GM12878 (cell line): ENCODE measurements around the gene TAF4. TPM values are rescaled to one million over a fixed set of nuclear protein-coding genes. Genes with fewer than 3 reads are reported as not detected.

Experiments used
- ATAC-seq: fragments of 200-7000 bp; cut with Tn5 transposase; 3 replicates; pipeline ENCODE4 v1.9.1; 2020; ENCODE audit warnings: mild to moderate bottlenecking, moderate library complexity
- BruUV-seq: library from RNA; stranded (reverse); fragments of 400-500 nt; replicated peaks from 2 replicates; lab custom pipeline; 2021; lab: Mats Ljungman, UMichigan
- CTCF ChIA-PET: fragments of 300-600 bp; sonication (Branson Sonifier 250); formaldehyde crosslinking; extraction: SDS; loops from one replicate; lab custom pipeline; 2021; ENCODE audit warnings: inconsistent platforms; lab: Yijun Ruan, JAX
- POLR2A ChIA-PET: fragments of 350-600 bp; formaldehyde crosslinking; extraction: SDS; loops from one replicate; lab custom pipeline; 2021; ENCODE audit warnings: inconsistent platforms; lab: Charles Lee
- RAD21 ChIA-PET: fragments of 300-600 bp; sonication (Branson Sonifier 250); formaldehyde crosslinking; loops from one replicate; lab custom pipeline; 2023; ENCODE audit warnings: antibody characterized with exemption; ENCODE audit not compliant: unreplicated experiment; lab: Charles Lee
- SMC1A ChIA-PET: fragments of 300-600 bp; sonication (Branson Sonifier 250); formaldehyde crosslinking; loops from one replicate; lab custom pipeline; 2023; ENCODE audit not compliant: unreplicated experiment, uncharacterized antibody; lab: Charles Lee
- DNase-seq: peaks from one replicate; pipeline ENCODE4 v3.0.0-alpha.2; 2011; ENCODE audit warnings: low read depth, low spot score
- FAIRE-seq: peaks from 3 replicates; lab custom pipeline; 2011; peaks lifted over from hg19 to GRCh38; lab: Jason Lieb, UNC
- H2AFZ ChIP-seq: 2 replicates; pipeline ENCODE4 v1.6.0; 2011; ENCODE audit warnings: low read depth, low read length, control low read depth; ENCODE audit not compliant: control insufficient read depth
- H3K27ac ChIP-seq: 2 replicates; pipeline ENCODE4 v1.5.1; 2011; ENCODE audit warnings: control low read depth; ENCODE audit not compliant: control insufficient read depth, insufficient read depth
- H3K27me3 ChIP-seq, 2 experiments: replicated peaks in 1 of 2; 2 replicates each; pipeline versions ENCODE4 v1.6.0 to v1.6.1; 2011; ENCODE audit warnings: low read length in 1 of 2; ENCODE audit not compliant: control insufficient read depth in 2 of 2, insufficient read depth in 2 of 2
- H3K36me3 ChIP-seq, 2 experiments: 2 replicates each; pipeline ENCODE4 v1.5.1; 2011; ENCODE audit warnings: low read length in 1 of 2; ENCODE audit not compliant: control insufficient read depth in 2 of 2, insufficient read depth in 2 of 2
- H3K4me1 ChIP-seq: 2 replicates; pipeline ENCODE4 v1.6.1; 2011; ENCODE audit warnings: mild to moderate bottlenecking, low read length, moderate library complexity, mixed read lengths; ENCODE audit not compliant: control insufficient read depth, insufficient read depth
- H3K4me2 ChIP-seq: 2 replicates; pipeline ENCODE4 v1.6.0; 2011; ENCODE audit warnings: control low read depth; ENCODE audit not compliant: control insufficient read depth, insufficient read depth
- H3K4me3 ChIP-seq: fragments of 200-600 bp; sonication (generic); 2 replicates; pipeline ENCODE4 v1.5.1; 2016
- H3K79me2 ChIP-seq: 2 replicates; pipeline ENCODE4 v1.6.0; 2011; ENCODE audit warnings: low read length; ENCODE audit not compliant: control insufficient read depth, insufficient read depth
- H3K9ac ChIP-seq: 2 replicates; pipeline ENCODE4 v1.8.0; 2011; ENCODE audit warnings: low read length, control low read depth, mixed read lengths; ENCODE audit not compliant: control insufficient read depth, insufficient read depth
- H3K9me3 ChIP-seq: replicated peaks from 3 replicates; pipeline ENCODE4 v1.5.1; 2011; ENCODE audit warnings: mild to moderate bottlenecking, low read length; ENCODE audit not compliant: control insufficient read depth, insufficient read depth
- H4K20me1 ChIP-seq: 2 replicates; pipeline ENCODE4 v1.6.0; 2011; ENCODE audit not compliant: control insufficient read depth, insufficient read depth
- ASH2L ChIP-seq: fragments of 300-600, 200-600 bp; sonication (generic); IDR thresholded peaks from 2 replicates; pipeline ENCODE4 v1.6.1; 2017; ENCODE audit warnings: low read depth, mild to moderate bottlenecking, borderline replicate concordance
- BCLAF1 ChIP-seq: fragments of 450-650 bp; IDR thresholded peaks from 2 replicates; pipeline ENCODE4 v1.6.1; 2017; ENCODE audit warnings: antibody characterized with exemption, mild to moderate bottlenecking, moderate library complexity
- CEBPZ ChIP-seq: fragments of 150-350 bp; IDR thresholded peaks from 2 replicates; pipeline ENCODE4 v1.6.1; 2016; ENCODE audit warnings: low read depth, low read length
- CHD1 ChIP-seq: IDR thresholded peaks from 2 replicates; pipeline ENCODE4 v1.6.1; 2012; ENCODE audit warnings: low read depth, low read length, improper control_type of control experiment
- CREB1 ChIP-seq: IDR thresholded peaks from 2 replicates; pipeline ENCODE4 v1.6.1; 2012; ENCODE audit warnings: low read depth, mild to moderate bottlenecking, inconsistent platforms
- LARP7 ChIP-seq: fragments of 450-650 bp; IDR thresholded peaks from 2 replicates; pipeline ENCODE4 v1.6.1; 2017; ENCODE audit warnings: mild to moderate bottlenecking
- MXI1 ChIP-seq: fragments of 150-350 bp; IDR thresholded peaks from 2 replicates; pipeline ENCODE4 v1.6.1; 2011; ENCODE audit warnings: low read depth, mild to moderate bottlenecking, inconsistent platforms, low read length, improper control_type of control experiment
- NKRF ChIP-seq: fragments of 450-650 bp; conservative IDR thresholded peaks from 2 replicates; pipeline ENCODE4 v1.6.1; 2017; ENCODE audit warnings: mild to moderate bottlenecking, moderate library complexity
- NR2C2 ChIP-seq: IDR thresholded peaks from 2 replicates; pipeline ENCODE4 v1.6.1; 2011; ENCODE audit warnings: borderline replicate concordance, low read depth; ENCODE audit not compliant: control insufficient read depth, insufficient read length
- YBX1 ChIP-seq: fragments of 450-650 bp; IDR thresholded peaks from 2 replicates; pipeline ENCODE4 v1.6.1; 2016; ENCODE audit warnings: antibody characterized with exemption
- WGBS: methylation state at CpG from one replicate; pipeline ENCODE4 v1.1.6; 2016; ENCODE audit warnings: low lambda C conversion rate; ENCODE audit not compliant: insufficient replicate concordance, insufficient coverage; ENCODE audit errors: missing lambda C conversion rate; 5-methylcytosine and 5-hydroxymethylcytosine counted together
- in situ Hi-C: fragments of 300-500 bp; cut with MboI; formaldehyde crosslinking; loops from 9 replicates; pipeline ENCODE4 v1.14.3; 2018; ENCODE audit warnings: mixed read lengths
- intact Hi-C: fragments of 100-400 bp; cut with micrococcal nuclease; formaldehyde crosslinking; loops from one replicate; pipeline ENCODE4 v1.14.2; 2022; ENCODE audit not compliant: unreplicated experiment
- polyA plus RNA-seq, 11 experiments: library from polyadenylated mRNA; depleted of rRNA in 4 of 11; unstranded in 6 of 11; stranded (reverse) in 5 of 11; fragments of >200 nt; fragmentation: Nextera tagmentation in 4 of 11; fragmentation: Illumina TruSeq in 1 of 11; extraction: Ambion mirVana in 4 of 11; extraction: Trizol in 1 of 11; gene quantifications; 1 replicate in 1 of 11; 2 replicates in 10 of 11; pipeline versions ENCODE4 v1.2.1 to v1.2.3, GENCODE V29; 2011 to 2016; ENCODE audit warnings: inconsistent platforms in 2 of 11, missing spikeins in 2 of 11, low read depth in 1 of 11
- total RNA-seq, 4 experiments: library from RNA; depleted of rRNA in 3 of 4; stranded (reverse); fragments of >200 nt in 3 of 4; fragmentation: Illumina TruSeq in 1 of 4; extraction: Trizol in 1 of 4; gene quantifications; 2 replicates each; pipeline versions ENCODE4 v1.2.1 to v1.2.3, GENCODE V29; 2013 to 2021

The TAF4 gene
- total and polyA plus RNA-seq, 10 of the 15 experiments (the other 5 are each of a cell fraction or from before 2014, with no cell fraction given): 0.39 to 16.9 (median 3.4) TPM

- peaks cover 2% of the 10 kb centered on the region; the same call in 1 of the 3 replicates for H3K9me3 ChIP-seq
- ChIA-PET CTCF (no interaction called here), POLR2A (no interaction called here), RAD21 (no interaction called here), SMC1A (no interaction called here)
- no peak for DNase-seq
- intact Hi-C loops: no loop called here
- H3K4me3 ChIP-seq: no peak overlapping the region
- H3K36me3 ChIP-seq: no peaks in the 10 kb centered on the region
- H3K4me2 ChIP-seq: no peak overlapping the region
- H3K4me1 ChIP-seq: no peaks in the 10 kb centered on the region
- no peaks in the 10 kb centered on the region for H4K20me1 ChIP-seq
- H2AFZ ChIP-seq: no peak overlapping the region
- FAIRE-seq: no peak
- WGBS: 81% methylated on average over 17 of the region's 17 CpGs
- no peak overlapping the region for H3K27ac ChIP-seq
- no peak for ATAC-seq
- no TSS peak for BruUV-seq
- no peaks in the 10 kb centered on the region for H3K79me2 ChIP-seq
- TF ChIP-seq CREB1: no peak
- peak; percentile 27 for TF ChIP-seq NR2C2
- TF ChIP-seq CEBPZ: no peak
- no peaks in the 10 kb centered on the region for H3K27me3 ChIP-seq
- in situ Hi-C loops: loop anchor here (25.0 kb wide), 1 partner anchor 600 kb away; no protein-coding TSS in a partner anchor
- H3K9ac ChIP-seq: no peak overlapping the region
Measured at GRCh38 chr20:62087632-62088031, 22.0 kb upstream of the TAF4 start.

- H2AFZ ChIP-seq: no peak overlapping the region
- no peaks in the 10 kb centered on the region for H4K20me1 ChIP-seq
- H3K4me2 ChIP-seq: no peak overlapping the region
- in situ Hi-C loops: loop anchor here (25.0 kb wide), 1 partner anchor 600 kb away; no protein-coding TSS in a partner anchor
- H3K27ac ChIP-seq: no peak overlapping the region
- ChIA-PET CTCF (no interaction called here), POLR2A (no interaction called here), RAD21 (no interaction called here), SMC1A (no interaction called here)
- H3K27me3 ChIP-seq: no peaks in the 10 kb centered on the region
- no peaks in the 10 kb centered on the region for H3K36me3 ChIP-seq
- H3K9ac ChIP-seq: no peak overlapping the region
- intact Hi-C loops: no loop called here
- no peak overlapping the region for H3K4me3 ChIP-seq
- no peak for FAIRE-seq
- no peaks in the 10 kb centered on the region for H3K79me2 ChIP-seq
- H3K4me1 ChIP-seq: no peaks in the 10 kb centered on the region
- WGBS: 61% methylated on average over 11 of the region's 11 CpGs
- no peak for ATAC-seq
- peaks cover 2% of the 10 kb centered on the region; the same call in 1 of the 3 replicates for H3K9me3 ChIP-seq
- BruUV-seq: no TSS peak
- no peak for DNase-seq
- TF ChIP-seq CHD1: no peak
- TF ChIP-seq BCLAF1: no peak
- no peak for TF ChIP-seq LARP7
- no peak for TF ChIP-seq YBX1
- TF ChIP-seq NKRF: no peak
- TF ChIP-seq MXI1: no peak
- no peak for TF ChIP-seq ASH2L
Measured at GRCh38 chr20:62087227-62087626, 21.5 kb upstream of the TAF4 start.
